ENCODE measurements around the gene SRA1. TPM values are rescaled to one million over a fixed set of nuclear protein-coding genes. Genes with fewer than 3 reads are reported as not detected.

Gene SRA1
- total and polyA plus RNA-seq, 2 of the 13 experiments (the other 11 are each of a cell fraction or from before 2014, with no cell fraction given), result 14.2 to 32.8 TPM

DNA sequence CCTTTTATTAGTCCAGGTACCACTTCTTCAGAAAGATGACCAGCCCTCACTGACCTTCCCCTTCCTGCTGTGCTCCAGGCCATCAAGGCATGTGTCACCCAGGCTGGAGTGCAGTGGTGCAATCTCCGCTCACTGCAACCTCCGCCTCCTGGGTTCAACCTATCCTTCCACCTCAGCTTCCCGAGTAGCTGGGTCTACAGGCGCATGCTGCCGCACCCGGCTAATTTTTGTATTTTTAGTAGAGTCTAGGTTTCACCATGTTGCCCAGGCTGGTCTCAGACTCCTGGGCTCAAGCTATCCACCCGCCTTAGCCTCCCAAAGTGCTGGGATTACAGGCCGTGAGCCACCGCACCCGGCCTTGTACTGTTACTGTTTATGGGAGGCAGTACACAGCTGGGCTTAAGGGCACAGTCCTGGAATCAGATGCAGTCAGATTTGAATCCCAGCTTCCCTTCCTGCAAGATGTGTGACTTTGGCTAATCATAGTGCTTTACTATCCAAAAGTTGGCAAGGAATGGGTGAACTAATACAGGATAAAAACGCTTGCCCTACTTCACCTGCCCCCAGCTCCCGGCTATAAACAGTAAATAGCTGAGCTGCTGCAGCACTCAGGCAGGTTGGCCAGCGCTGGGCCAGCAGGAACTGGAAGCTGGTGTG is 10.3 kb downstream of the SRA1 start (continued):
- TF ChIP-seq, protein P1, sequence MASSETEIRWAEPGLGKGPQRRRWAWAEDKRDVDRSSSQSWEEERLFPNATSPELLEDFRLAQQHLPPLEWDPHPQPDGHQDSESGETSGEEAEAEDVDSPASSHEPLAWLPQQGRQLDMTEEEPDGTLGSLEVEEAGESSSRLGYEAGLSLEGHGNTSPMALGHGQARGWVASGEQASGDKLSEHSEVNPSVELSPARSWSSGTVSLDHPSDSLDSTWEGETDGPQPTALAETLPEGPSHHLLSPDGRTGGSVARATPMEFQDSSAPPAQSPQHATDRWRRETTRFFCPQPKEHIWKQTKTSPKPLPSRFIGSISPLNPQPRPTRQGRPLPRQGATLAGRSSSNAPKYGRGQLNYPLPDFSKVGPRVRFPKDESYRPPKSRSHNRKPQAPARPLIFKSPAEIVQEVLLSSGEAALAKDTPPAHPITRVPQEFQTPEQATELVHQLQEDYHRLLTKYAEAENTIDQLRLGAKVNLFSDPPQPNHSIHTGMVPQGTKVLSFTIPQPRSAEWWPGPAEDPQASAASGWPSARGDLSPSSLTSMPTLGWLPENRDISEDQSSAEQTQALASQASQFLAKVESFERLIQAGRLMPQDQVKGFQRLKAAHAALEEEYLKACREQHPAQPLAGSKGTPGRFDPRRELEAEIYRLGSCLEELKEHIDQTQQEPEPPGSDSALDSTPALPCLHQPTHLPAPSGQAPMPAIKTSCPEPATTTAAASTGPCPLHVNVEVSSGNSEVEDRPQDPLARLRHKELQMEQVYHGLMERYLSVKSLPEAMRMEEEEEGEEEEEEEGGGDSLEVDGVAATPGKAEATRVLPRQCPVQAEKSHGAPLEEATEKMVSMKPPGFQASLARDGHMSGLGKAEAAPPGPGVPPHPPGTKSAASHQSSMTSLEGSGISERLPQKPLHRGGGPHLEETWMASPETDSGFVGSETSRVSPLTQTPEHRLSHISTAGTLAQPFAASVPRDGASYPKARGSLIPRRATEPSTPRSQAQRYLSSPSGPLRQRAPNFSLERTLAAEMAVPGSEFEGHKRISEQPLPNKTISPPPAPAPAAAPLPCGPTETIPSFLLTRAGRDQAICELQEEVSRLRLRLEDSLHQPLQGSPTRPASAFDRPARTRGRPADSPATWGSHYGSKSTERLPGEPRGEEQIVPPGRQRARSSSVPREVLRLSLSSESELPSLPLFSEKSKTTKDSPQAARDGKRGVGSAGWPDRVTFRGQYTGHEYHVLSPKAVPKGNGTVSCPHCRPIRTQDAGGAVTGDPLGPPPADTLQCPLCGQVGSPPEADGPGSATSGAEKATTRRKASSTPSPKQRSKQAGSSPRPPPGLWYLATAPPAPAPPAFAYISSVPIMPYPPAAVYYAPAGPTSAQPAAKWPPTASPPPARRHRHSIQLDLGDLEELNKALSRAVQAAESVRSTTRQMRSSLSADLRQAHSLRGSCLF (CRISPR knock-in tag; IDR thresholded peaks at IDR 0.05; ENCODE audit: borderline replicate concordance), result no peak
- TF ChIP-seq SP140L (CRISPR knock-in tag; IDR thresholded peaks at IDR 0.05; ENCODE audit: borderline replicate concordance) (no peak), ZSCAN12 (CRISPR knock-in tag; IDR thresholded peaks at IDR 0.05) (no peak), ZBTB7B (CRISPR knock-in tag; IDR thresholded peaks at IDR 0.05) (peak; percentile 1; the same call in 1 of the 2 replicates), CAMTA2 (CRISPR knock-in tag; IDR thresholded peaks at IDR 0.05; ENCODE audit: borderline replicate concordance) (no peak), ZNF878 (CRISPR knock-in tag; IDR thresholded peaks at IDR 0.05) (0 out of 2 replicates have a peak, but pooled peaks have one; percentile 22), TSC22D2 (CRISPR knock-in tag; IDR thresholded peaks at IDR 0.05; ENCODE audit: borderline replicate concordance) (no peak), GABPB1 (CRISPR knock-in tag; IDR thresholded peaks at IDR 0.05) (no peak), KLF15 (CRISPR knock-in tag; IDR thresholded peaks at IDR 0.05; ENCODE audit: borderline replicate concordance) (no peak), ZNF234 (CRISPR knock-in tag; conservative IDR thresholded peaks at IDR 0.05) (0 out of 2 replicates have a peak, but pooled peaks have one; percentile 24), DNMT1 (CRISPR knock-in tag; IDR thresholded peaks at IDR 0.05) (no peak), ZBTB20 (CRISPR knock-in tag; IDR thresholded peaks at IDR 0.05; ENCODE audit: borderline replicate concordance, low read depth) (no peak), SIX1 (CRISPR knock-in tag; IDR thresholded peaks at IDR 0.05; ENCODE audit: borderline replicate concordance) (no peak), ZMYM4 (CRISPR knock-in tag; IDR thresholded peaks at IDR 0.05) (no peak), LBX2 (CRISPR knock-in tag; IDR thresholded peaks at IDR 0.05; ENCODE audit: borderline replicate concordance) (0 out of 2 replicates have a peak, but pooled peaks have one; percentile 10)
- TF ChIP-seq, protein P2, sequence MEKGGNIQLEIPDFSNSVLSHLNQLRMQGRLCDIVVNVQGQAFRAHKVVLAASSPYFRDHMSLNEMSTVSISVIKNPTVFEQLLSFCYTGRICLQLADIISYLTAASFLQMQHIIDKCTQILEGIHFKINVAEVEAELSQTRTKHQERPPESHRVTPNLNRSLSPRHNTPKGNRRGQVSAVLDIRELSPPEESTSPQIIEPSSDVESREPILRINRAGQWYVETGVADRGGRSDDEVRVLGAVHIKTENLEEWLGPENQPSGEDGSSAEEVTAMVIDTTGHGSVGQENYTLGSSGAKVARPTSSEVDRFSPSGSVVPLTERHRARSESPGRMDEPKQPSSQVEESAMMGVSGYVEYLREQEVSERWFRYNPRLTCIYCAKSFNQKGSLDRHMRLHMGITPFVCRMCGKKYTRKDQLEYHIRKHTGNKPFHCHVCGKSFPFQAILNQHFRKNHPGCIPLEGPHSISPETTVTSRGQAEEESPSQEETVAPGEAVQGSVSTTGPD (CRISPR knock-in tag; IDR thresholded peaks at IDR 0.05), result no peak
- TF ChIP-seq, protein P3, sequence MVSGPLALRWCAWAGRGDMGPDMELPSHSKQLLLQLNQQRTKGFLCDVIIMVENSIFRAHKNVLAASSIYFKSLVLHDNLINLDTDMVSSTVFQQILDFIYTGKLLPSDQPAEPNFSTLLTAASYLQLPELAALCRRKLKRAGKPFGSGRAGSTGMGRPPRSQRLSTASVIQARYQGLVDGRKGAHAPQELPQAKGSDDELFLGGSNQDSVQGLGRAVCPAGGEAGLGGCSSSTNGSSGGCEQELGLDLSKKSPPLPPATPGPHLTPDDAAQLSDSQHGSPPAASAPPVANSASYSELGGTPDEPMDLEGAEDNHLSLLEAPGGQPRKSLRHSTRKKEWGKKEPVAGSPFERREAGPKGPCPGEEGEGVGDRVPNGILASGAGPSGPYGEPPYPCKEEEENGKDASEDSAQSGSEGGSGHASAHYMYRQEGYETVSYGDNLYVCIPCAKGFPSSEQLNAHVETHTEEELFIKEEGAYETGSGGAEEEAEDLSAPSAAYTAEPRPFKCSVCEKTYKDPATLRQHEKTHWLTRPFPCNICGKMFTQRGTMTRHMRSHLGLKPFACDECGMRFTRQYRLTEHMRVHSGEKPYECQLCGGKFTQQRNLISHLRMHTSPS (CRISPR knock-in tag; IDR thresholded peaks at IDR 0.05; ENCODE audit: low read depth), result no peak
- TF ChIP-seq, protein P4, sequence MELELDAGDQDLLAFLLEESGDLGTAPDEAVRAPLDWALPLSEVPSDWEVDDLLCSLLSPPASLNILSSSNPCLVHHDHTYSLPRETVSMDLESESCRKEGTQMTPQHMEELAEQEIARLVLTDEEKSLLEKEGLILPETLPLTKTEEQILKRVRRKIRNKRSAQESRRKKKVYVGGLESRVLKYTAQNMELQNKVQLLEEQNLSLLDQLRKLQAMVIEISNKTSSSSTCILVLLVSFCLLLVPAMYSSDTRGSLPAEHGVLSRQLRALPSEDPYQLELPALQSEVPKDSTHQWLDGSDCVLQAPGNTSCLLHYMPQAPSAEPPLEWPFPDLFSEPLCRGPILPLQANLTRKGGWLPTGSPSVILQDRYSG (CRISPR knock-in tag; IDR thresholded peaks at IDR 0.05), result no peak
- TF ChIP-seq, protein P5, sequence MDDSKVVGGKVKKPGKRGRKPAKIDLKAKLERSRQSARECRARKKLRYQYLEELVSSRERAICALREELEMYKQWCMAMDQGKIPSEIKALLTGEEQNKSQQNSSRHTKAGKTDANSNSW (CRISPR knock-in tag; IDR thresholded peaks at IDR 0.05; ENCODE audit: borderline replicate concordance), result no peak

Data from HepG2 (cell line).